Neural progenitor cell (in vitro differentiated cells): ENCODE measurements around the gene ZNF782. TPM values are rescaled to one million over a fixed set of nuclear protein-coding genes. Genes with fewer than 3 reads are reported as not detected.
A peak's percentile ranks its signal among the peaks of the same experiment; 100 is the strongest.

Experiments
- DNase-seq: peaks from one replicate; pipeline ENCODE4 v3.0.0-alpha.2; 2016; ENCODE audit warnings: low spot score
- H2AFZ ChIP-seq: fragments of 200-600 bp; sonication (generic); replicated peaks from 2 replicates; pipeline ENCODE4 v1.6.1; 2016; ENCODE audit warnings: antibody characterized with exemption
- H3F3A ChIP-seq: fragments of 200-600 bp; sonication (generic); 2 replicates; pipeline ENCODE4 v1.6.1; 2016; ENCODE audit warnings: antibody characterized with exemption, low read depth
- H3K27ac ChIP-seq: fragments of 200-600 bp; sonication (generic); 2 replicates; pipeline ENCODE4 v1.5.1; 2016; ENCODE audit warnings: mild to moderate bottlenecking
- H3K27me3 ChIP-seq: fragments of 200-600 bp; sonication (generic); 2 replicates; pipeline ENCODE4 v1.6.1; 2016; ENCODE audit warnings: mild to moderate bottlenecking, moderate library complexity
- H3K36me3 ChIP-seq: fragments of 200-600 bp; sonication (generic); 2 replicates; pipeline ENCODE4 v1.5.1; 2016
- H3K4me1 ChIP-seq: fragments of 200-600 bp; sonication (generic); 2 replicates; pipeline ENCODE4 v1.6.1; 2016; ENCODE audit warnings: mixed run types
- H3K4me2 ChIP-seq: fragments of 200-600 bp; sonication (generic); 2 replicates; pipeline ENCODE4 v1.6.1; 2016
- H3K4me3 ChIP-seq: fragments of 200-600 bp; sonication (generic); 2 replicates; pipeline ENCODE4 v1.5.1; 2016
- H3K79me2 ChIP-seq: fragments of 200-600 bp; sonication (generic); 2 replicates; pipeline ENCODE4 v1.6.1; 2016; ENCODE audit warnings: low read depth
- H3K9ac ChIP-seq: fragments of 200-600 bp; sonication (generic); 2 replicates; pipeline ENCODE4 v1.6.1; 2016
- H3K9me3 ChIP-seq: fragments of 200-600 bp; sonication (generic); 2 replicates; pipeline ENCODE4 v1.5.1; 2016; ENCODE audit warnings: low read depth
- H4K20me1 ChIP-seq: fragments of 200-600 bp; sonication (generic); 2 replicates; pipeline ENCODE4 v1.6.1; 2016; ENCODE audit warnings: low read depth
- H3K27ac Mint-ChIP-seq: 3 replicates; pipeline ENCODE4 v1.8.0; 2021; ENCODE audit warnings: mixed read lengths
- H3K27me3 Mint-ChIP-seq: 2 replicates; pipeline ENCODE4 v1.8.0; 2022; ENCODE audit warnings: low read depth, mild to moderate bottlenecking, inconsistent platforms, moderate library complexity, mixed read lengths; ENCODE audit not compliant: insufficient read depth
- H3K36me3 Mint-ChIP-seq: 3 replicates; pipeline ENCODE4 v1.8.0; 2021; ENCODE audit warnings: mixed read lengths
- H3K4me1 Mint-ChIP-seq: 3 replicates; pipeline ENCODE4 v1.8.0; 2021; ENCODE audit warnings: mixed read lengths
- H3K4me3 Mint-ChIP-seq: 3 replicates; pipeline ENCODE4 v1.8.0; 2021; ENCODE audit warnings: mild to moderate bottlenecking, moderate library complexity, mixed read lengths
- H3K9me3 Mint-ChIP-seq: 3 replicates; pipeline ENCODE4 v1.8.0; 2020; ENCODE audit warnings: mixed read lengths
- EZH2 ChIP-seq: fragments of 200-600 bp; sonication (generic); IDR thresholded peaks from 2 replicates; pipeline ENCODE4 v1.6.1; 2017; ENCODE audit warnings: antibody characterized with exemption, mild to moderate bottlenecking, moderate library complexity
- EZH2phosphoT487 ChIP-seq: fragments of 200-600 bp; sonication (generic); IDR thresholded peaks from 2 replicates; pipeline ENCODE4 v1.6.1; 2017; ENCODE audit warnings: antibody characterized with exemption
- total RNA-seq: library from RNA; depleted of rRNA; stranded (reverse); fragments of >200 nt; gene quantifications from 2 replicates; pipeline ENCODE4 v1.2.3, GENCODE V29; 2015; ENCODE audit warnings: low replicate concordance
- TF ChIP-seq, protein P1 (sequence below): fragments of 200-600 bp; sonication (generic); IDR thresholded peaks from 2 replicates; pipeline ENCODE4 v1.5.1; 2017; ENCODE audit warnings: antibody characterized with exemption, mild to moderate bottlenecking

Gene ZNF782
- total RNA-seq, 1 donor from 2014 or later: 7.8 TPM

DNA sequence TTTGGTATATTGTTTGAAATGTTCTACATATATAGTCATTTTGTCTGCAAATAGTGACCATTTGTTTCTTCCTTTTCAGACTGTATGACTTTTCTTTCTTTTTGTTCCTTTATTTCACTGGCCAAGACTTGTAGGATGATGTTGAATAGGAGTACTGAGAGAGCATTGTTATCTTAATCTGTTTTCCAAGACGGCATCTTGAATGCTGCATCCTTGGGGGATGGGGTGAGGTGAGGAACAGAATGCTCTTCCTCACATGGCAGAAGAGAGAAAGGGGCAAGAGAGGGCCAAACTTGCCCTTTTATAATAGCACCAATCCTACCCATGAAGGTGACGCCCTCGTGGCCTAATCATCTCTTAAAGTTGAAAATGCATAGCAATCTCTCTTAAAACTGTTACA, 72.8 kb downstream of the ZNF782 start:
- peaks cover 6% of the 10 kb centered on the region for H3F3A ChIP-seq
- peak overlapping the region; percentile 40 for H3K4me2 ChIP-seq
- H3K9ac ChIP-seq: no peak overlapping the region
- TF ChIP-seq, protein P1, sequence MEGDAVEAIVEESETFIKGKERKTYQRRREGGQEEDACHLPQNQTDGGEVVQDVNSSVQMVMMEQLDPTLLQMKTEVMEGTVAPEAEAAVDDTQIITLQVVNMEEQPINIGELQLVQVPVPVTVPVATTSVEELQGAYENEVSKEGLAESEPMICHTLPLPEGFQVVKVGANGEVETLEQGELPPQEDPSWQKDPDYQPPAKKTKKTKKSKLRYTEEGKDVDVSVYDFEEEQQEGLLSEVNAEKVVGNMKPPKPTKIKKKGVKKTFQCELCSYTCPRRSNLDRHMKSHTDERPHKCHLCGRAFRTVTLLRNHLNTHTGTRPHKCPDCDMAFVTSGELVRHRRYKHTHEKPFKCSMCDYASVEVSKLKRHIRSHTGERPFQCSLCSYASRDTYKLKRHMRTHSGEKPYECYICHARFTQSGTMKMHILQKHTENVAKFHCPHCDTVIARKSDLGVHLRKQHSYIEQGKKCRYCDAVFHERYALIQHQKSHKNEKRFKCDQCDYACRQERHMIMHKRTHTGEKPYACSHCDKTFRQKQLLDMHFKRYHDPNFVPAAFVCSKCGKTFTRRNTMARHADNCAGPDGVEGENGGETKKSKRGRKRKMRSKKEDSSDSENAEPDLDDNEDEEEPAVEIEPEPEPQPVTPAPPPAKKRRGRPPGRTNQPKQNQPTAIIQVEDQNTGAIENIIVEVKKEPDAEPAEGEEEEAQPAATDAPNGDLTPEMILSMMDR: no peak
- TF ChIP-seq EZH2phosphoT487: no peak
- TF ChIP-seq EZH2: no peak
- peak; percentile 26 for DNase-seq
- Mint-ChIP-seq H3K4me1 (peaks cover 15% of the 10 kb centered on the region), H3K9me3 (peaks cover 20% of the 10 kb centered on the region), H3K4me3 (no peak overlapping the region), H3K27me3 (no peaks in the 10 kb centered on the region), H3K36me3 (peaks cover 17% of the 10 kb centered on the region), H3K27ac (no peak overlapping the region)
- peaks cover 18% of the 10 kb centered on the region for H3K79me2 ChIP-seq
- H3K27ac ChIP-seq: no peak overlapping the region
- H3K4me3 ChIP-seq: no peak overlapping the region
- no peaks in the 10 kb centered on the region for H3K36me3 ChIP-seq
- H4K20me1 ChIP-seq: no peaks in the 10 kb centered on the region
- peaks cover 10% of the 10 kb centered on the region for H3K4me1 ChIP-seq
- H3K27me3 ChIP-seq: no peaks in the 10 kb centered on the region
- H2AFZ ChIP-seq: no peak overlapping the region
- H3K9me3 ChIP-seq: no peaks in the 10 kb centered on the region

DNA sequence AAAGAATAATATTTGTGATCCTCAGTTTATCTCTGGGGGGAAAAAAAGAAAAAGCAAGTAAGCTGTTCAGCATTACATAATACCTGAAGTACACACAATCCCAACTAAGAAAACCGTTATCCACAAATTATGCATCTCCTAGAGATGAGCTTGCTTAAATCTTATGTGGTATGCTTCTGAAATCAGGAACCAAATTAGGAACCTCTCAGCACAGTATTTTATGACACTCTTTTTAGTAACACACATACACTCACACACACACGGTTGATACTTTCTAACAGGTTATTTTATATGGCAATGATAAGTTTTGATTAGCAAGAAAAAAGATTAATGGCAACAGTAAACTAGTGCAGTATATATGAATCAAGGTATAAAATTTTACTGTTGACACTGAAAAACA, 75.2 kb downstream of the ZNF782 start:
- Histone ChIP-seq H3K9ac (no peak overlapping the region), H3K36me3 (peaks cover 8% of the 10 kb centered on the region), H3K9me3 (no peaks in the 10 kb centered on the region), H3K4me2 (peak overlapping the region; percentile 88), H3K27me3 (no peaks in the 10 kb centered on the region), H2AFZ (no peak overlapping the region), H4K20me1 (no peaks in the 10 kb centered on the region), H3F3A (peaks cover 6% of the 10 kb centered on the region), H3K4me3 (peak overlapping the region; percentile 67), H3K4me1 (peaks cover 10% of the 10 kb centered on the region), H3K27ac (no peak overlapping the region), H3K79me2 (peaks cover 21% of the 10 kb centered on the region)
- peaks cover 17% of the 10 kb centered on the region for H3K9me3 Mint-ChIP-seq
- peaks cover 26% of the 10 kb centered on the region for H3K36me3 Mint-ChIP-seq
- no peak overlapping the region for H3K27ac Mint-ChIP-seq
- TF ChIP-seq EZH2phosphoT487: no peak
- TF ChIP-seq, protein P1: no peak
- no peak for TF ChIP-seq EZH2
- peak overlapping the region; percentile 97 for H3K4me3 Mint-ChIP-seq
- H3K4me1 Mint-ChIP-seq: peaks cover 15% of the 10 kb centered on the region
- H3K27me3 Mint-ChIP-seq: no peaks in the 10 kb centered on the region
- DNase-seq: no peak

DNA sequence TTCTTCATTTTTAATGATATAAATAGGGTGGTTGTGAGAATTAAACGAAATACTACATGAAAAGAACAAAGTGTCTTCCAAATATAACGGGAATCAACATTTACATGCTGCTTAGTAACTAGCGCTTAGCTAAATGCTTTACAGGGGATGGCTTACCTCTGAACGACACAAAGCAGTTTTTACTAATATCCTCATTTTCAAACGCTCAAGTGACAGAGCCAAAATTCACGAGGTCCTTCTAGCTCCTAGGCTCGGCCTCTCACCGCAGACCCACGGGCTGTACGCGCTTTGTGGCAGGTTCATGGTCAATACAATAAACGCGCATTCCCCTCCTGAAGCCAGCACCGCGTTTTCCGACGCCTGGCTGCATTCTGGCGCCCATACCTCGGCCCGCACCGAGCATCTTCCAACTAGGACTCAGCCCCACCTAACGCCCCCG, 76.9 kb downstream of the ZNF782 start:
- peak overlapping the region; percentile 97 for H3K4me3 Mint-ChIP-seq
- Histone ChIP-seq H3K9me3 (no peaks in the 10 kb centered on the region), H3K4me3 (peak overlapping the region; percentile 67), H3K4me2 (peak overlapping the region; percentile 88), H3K4me1 (peaks cover 10% of the 10 kb centered on the region), H2AFZ (peak overlapping the region; percentile 99), H3K9ac (peak overlapping the region; percentile 20), H3K27ac (no peak overlapping the region), H3K27me3 (no peaks in the 10 kb centered on the region), H3K79me2 (peaks cover 26% of the 10 kb centered on the region), H4K20me1 (no peaks in the 10 kb centered on the region), H3K36me3 (peaks cover 19% of the 10 kb centered on the region), H3F3A (peaks cover 6% of the 10 kb centered on the region)
- H3K4me1 Mint-ChIP-seq: peaks cover 15% of the 10 kb centered on the region
- TF ChIP-seq EZH2phosphoT487 (no peak), EZH2 (no peak)
- TF ChIP-seq, protein P1: no peak
- no peak for DNase-seq
- no peak overlapping the region for H3K27ac Mint-ChIP-seq
- peaks cover 17% of the 10 kb centered on the region for H3K9me3 Mint-ChIP-seq
- H3K36me3 Mint-ChIP-seq: peaks cover 32% of the 10 kb centered on the region
- peaks cover 2% of the 10 kb centered on the region for H3K27me3 Mint-ChIP-seq
